Activated T-cell treated with anti-CD3 and anti-CD28 coated beads, Interleukin-2, amount 50 U/mL, for 1 hour (primary cell): ENCODE data around the gene AHSG.
"Not testable (repeated sequence)": the region's sequence is repeated elsewhere in the genome, so short reads cannot be mapped to it uniquely, and the experiment has no call there.

ENCODE experiments used
- DNase-seq: peaks from one replicate; pipeline ENCODE4 v3.0.0-alpha.2; 2020

Gene AHSG

DNA sequence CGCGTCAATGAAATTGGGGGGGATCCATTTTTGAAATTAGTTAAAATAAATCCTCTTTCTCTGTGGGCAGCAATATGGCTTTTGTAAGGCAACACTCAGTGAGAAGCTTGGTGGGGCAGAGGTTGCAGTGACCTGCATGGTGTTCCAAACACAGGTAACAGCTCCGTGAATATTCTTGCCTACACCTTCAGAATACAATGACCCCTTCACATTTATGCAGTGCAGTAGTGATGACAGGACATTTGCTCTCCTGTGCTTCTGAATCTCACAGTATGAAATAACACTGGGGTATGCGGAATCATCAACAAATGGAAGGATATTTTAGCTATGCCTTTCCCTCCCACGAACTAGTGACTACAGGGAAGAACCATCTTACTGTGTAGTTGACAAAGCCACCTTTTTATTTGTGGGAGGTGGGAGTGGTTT lies 6.9 kb downstream of the AHSG start:
- DNase-seq, result no peak

DNA sequence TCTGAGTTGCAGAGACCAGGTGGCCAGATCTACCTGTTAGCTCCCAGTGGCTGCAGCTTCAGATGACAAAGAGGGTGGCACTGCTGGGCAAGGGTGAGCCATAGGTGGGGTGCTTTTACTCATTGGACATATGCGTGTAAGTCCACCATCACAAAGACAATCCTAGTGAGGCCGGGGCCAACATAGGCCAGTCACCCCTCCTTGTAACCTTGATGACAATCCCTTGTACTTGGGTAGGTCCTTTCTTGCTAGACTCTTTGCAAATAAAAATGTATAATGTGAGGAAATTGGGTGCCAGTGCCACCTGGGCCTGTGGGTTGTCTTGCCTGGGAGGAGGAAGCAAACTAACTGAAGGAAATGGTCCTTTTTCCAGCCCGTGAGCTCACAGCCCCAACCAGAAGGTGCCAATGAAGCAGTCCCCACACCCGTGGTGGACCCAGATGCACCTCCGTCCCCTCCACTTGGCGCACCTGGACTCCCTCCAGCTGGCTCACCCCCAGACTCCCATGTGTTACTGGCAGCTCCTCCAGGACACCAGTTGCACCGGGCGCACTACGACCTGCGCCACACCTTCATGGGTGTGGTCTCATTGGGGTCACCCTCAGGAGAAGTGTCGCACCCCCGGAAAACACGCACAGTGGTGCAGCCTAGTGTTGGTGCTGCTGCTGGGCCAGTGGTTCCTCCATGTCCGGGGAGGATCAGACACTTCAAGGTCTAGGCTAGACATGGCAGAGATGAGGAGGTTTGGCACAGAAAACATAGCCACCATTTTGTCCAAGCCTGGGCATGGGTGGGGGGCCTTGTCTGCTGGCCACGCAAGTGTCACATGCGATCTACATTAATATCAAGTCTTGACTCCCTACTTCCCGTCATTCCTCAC lies 7.6 kb downstream of the AHSG start:
- no peak for DNase-seq

DNA sequence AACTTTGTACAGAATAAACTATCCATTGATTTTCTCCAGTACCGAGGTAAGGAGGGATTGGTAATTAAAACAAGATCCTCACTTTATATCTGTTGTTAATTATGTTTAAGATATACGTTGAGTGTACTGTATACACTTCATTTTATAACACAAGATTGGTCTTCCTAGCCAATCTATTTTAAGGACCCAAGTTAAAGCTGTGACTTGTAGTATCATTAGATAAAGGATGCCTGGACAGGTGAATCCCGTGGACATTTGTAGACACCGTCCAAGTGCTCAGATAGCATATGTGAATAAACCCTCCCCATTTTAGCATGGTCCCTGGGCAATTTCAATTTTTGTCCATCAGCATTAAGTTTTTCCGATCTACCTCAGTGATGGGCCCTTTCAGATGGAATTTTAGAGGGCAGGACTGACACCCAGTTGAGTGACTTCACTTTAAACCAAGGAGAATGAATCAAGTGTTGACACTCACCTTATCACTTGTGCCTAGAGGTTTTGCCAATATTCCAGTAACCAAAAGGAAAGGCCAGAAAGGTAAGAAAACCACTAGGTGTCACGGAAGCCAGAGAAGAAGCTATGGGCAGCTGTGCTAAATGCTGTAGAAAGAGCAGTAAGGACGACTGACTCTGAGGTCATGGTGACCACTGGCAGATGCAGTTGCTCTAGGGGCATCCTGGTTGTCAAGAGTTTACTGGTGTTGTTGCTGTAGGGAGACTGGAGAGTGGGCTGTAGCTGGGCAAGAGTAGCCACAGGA lies 9.2 kb downstream of the AHSG start:
- no peak for DNase-seq

DNA sequence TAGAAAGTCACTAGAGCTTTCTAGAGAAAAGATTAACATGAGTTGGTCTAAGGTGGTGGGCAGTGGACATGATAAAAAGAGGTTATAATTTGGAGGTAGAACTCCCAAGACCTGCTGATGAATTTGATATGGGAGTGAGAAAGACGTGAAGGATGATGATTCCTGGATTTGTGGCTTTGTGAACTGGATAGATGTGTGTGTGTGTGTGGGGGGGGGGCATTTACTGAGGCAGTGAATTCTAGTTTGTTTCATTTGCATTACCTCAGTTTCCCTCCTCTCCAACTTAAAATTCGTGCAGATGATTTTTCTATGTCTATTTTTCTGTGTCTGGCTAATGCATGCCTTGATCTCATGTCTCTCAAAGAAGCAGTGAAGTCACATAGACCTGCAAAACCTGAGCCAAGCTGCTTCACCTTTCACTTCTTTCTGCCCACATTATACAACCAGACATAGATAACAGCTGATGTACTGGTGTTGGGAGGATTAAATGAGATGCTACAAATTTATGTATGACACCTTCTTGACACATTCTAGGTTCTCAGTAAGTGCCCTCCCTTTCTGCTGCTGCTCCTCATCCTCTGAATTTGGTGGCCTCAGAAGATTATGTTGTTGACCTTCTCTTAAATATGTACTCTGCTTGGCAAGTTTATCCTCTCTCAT lies 9.9 kb downstream of the AHSG start:
- no peak for DNase-seq

DNA sequence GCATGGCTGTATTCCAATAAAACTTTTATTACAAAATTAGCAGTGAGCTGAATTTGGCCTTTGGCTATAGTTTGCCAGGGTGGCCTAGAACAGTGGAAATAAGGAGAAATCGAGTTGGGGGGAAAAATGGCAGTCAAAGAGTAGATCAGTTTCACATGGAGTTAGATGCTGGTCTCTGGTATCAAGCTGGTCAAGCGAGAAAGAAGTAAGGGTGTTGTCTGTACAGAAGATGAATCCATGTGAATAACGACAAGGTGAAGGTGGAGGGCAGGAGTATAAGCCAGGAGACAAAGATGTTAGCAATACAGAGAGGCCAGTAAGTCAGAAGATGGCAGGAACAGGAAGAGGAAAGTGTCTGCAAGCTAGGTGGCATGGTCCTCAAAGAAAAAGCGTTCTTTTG lies 11.7 kb downstream of the AHSG start:
- no peak for DNase-seq

DNA sequence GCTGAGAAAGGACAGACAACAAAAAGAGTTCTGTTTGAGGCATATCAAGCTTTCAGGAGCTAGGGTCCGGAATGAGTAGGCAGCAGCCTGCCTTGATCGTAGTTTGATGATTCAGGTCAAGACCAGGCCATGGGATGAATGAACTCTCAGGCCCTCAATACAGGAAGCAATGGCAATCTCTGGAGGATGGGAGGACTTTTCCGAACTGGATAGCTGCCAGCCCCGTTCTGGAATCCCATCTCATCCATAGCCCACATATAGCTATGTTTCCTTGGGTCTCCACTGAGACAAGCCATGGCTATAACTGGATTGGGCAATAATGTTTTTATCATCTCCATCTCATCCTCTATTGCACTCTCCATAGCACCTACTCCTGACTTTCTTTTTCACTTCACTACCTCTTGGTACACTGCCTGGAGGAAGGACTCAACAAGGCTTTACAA lies 12.8 kb downstream of the AHSG start:
- no peak for DNase-seq

DNA sequence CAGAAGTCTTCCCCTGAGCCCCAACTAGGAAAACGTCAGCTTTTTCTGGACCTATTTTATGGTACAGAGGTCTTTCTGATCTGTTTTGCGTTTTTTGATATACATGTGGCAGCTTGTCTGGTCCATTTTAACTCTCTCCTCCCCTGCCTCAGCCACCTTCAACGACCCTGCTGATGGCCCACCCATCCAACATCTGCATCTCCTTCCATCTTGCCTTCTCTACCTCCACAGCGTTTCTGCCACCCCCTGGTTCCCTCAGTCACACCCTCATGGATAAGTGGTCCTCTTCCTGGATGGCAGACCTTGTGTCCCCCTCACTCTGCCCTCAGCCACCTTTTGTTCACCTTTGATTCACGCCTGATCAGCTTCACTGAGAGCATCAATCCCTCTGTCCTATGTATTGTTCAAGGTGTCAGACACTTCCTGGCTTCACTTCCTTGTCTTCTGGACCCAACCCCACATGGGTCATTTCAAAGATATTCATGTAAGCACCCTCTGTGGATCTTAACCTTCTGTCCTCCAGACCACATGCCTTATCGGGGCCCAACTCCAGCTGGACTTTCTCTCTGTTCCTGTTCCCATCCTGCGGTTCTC lies 13.5 kb downstream of the AHSG start:
- DNase-seq, result no peak

DNA sequence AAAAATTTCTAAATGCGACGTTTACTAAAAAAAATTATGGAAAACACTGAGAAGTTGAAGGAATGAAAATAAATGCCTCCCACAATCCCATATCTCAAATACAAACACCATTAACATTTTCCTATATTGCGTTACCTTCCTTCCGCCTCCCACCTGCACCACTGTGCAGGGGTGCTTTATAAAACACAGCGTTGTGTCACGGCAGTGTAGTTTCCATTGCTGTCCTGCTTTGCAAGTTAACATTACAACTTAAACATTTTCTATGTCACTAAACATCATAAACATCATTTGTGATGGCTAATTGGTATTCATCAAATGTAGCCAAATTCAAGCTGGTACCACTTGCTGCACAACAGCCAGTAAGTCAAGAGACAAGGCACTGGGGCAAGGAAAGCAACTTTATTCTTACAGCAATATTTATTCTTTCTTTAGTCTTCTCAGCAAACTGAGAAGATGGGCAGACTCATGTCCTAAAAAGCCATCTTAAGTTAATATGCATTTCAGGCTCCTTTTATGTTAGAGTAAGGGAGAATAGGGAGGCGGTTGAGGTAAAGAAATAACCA lies 15.1 kb downstream of the AHSG start:
- DNase-seq, result no peak

DNA sequence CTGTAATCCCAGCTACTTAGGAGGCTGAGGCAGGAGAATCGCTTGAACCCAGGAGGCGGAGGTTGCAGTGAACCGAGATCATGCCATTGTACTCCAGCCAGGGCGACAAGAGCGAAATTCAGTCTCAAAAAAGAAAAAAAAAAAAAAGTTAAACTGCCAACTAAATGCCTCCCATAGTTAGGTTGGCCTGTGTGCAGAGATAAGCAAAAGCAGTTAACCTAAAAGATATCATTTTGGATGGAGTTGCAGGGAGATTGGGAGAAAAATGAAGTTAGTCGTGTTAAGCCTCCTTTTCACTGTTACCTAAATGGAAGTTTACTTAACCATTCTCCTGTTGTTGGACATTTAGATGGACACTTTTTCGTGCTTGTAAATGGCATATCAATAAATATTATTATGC lies 15.9 kb downstream of the AHSG start:
- no peak for DNase-seq

DNA sequence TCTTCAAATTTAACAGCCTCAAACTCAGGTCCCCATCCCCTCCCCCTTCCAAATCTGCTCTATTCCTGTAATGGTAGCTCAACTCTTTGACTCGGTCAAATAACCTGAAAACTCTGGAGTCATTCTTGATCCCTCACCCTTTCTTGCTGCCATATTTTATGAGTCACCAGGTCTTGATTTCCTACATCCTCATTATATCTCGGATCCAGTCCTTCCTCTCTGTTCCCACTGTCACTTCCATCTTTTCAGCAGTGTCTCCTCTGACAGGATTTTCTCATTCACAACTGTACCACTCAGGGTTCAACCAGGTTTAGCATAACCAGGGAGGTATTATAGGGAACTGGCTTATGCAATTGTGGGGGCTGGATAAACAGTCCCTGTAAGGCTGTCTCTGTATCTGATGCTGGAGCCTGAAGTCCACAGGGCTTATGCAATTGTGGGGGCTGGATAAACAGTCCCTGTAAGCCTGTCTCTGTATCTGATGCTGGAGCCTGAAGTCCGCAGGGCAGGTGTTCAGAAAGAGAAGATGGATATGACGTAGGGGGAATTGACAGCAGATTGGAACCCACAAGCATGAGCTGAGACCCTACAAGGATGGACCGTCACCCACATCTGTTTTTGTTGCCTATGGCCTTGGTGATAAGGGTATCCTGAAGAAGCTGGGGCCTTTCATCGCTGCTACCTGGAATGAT lies 18.2 kb downstream of the AHSG start:
- no peak for DNase-seq

DNA sequence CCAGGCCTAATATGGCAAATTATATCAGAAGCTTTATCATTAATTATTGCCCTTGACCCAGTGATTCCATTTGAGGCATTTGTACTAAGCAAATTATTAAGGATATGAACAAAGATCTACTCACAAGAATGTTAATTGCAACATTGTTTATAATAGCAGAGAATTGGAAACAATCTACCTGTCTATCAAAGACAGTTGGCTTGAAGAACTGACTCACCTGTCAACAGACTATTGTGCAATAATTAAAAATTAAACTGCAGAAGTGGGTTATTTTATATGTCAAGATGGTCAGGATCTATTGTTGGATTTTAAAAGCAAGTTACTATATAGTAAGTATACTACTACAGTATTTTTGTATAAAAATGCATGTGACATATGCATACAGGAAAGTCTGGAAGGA lies 20.6 kb downstream of the AHSG start:
- no peak for DNase-seq

DNA sequence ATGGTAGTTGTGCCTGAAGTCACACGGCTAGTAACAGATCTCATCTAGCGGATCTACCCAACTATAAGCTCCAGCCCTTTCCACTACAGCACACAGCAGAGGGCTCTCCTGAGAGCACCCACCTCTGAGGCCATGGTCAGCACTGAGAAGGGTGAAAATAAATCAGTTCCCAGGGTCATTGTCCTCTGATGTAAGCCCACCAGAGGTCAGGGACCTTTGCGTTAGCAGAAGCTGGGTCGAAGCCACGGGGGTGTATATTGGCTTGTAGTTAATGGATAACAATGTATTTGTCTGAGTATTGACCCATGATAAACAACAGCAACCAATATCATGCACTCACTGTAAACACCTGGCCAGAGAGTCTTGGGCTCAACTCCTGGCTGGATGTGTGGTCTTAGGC lies 21.3 kb downstream of the AHSG start:
- DNase-seq, result not testable (repeated sequence)

DNA sequence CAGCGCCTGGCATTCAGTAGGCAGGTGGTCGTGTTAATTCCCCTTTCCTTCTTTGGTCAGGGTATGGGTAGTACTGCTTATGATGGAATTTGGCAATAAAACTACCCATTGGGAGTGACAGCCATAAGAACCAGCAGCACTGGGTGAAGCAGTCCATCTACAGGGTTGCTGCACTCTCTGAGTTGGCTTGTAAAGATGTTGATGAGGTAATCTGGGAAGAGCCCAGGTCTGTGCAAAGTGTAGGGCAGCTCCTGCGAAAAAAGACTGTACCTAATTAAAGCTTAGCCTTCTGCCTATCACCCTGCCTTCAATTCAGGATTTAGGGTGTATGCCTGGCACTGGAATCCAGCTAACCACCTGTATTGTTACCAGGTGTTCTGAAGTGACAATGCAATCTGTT lies 22.7 kb downstream of the AHSG start:
- DNase-seq, result no peak

DNA sequence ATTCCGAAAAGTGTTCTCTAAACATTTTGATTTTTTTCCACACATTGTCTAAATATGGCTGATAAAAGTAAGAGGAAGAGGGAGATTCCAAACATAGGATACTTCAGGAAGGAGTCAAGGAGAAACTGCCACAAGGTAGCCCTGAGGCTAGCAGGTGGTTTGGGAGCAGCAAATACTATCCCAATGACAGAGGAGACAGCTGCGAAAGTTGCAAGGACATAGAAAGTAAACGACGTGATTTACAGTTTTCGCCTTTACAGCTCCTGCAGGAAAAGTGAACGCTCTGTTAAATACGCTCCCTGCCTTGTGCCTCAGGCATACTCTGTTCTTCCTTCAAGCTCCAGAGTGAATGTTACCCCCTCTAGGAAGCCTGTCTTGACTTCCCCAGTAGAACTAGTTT lies 23.7 kb downstream of the AHSG start:
- DNase-seq, result no peak

DNA sequence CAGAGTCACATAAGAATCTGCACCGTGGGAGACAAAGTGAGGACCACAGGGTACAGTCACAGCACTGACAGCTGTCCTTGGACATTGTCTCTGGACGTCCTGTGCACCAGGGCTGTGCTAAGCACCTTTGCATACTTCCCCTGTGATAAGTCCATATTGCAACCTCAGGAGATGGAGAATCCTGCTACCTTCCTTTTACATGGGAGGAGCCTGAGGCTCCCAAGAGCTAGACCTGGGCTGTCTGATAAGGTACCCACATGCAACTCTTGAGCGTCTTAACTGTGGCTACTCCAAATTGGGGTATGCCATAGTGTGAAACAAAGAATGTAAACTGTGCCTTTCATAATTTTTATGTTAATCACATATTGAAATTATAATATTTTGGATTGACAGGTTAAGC lies 24.8 kb downstream of the AHSG start:
- no peak for DNase-seq

DNA sequence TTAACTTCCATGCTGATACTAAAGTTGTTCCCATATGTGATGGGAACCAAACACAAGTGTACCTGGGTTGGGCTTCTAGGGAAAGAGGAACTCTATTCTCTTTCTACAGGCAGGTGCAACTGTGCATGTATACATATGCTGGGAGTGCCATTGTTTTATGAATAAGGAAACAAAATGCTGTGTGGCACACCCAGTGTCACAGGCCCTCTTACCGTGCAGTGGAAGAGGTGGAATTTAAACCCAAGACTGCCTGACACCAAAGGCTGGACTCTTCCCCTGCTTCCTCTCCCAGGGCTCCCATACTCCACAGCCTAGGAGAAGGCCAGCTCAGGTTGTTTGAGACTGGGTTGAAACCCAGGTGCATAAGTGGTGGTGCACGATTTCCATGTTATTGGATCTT lies 25.4 kb downstream of the AHSG start:
- DNase-seq, result no peak

DNA sequence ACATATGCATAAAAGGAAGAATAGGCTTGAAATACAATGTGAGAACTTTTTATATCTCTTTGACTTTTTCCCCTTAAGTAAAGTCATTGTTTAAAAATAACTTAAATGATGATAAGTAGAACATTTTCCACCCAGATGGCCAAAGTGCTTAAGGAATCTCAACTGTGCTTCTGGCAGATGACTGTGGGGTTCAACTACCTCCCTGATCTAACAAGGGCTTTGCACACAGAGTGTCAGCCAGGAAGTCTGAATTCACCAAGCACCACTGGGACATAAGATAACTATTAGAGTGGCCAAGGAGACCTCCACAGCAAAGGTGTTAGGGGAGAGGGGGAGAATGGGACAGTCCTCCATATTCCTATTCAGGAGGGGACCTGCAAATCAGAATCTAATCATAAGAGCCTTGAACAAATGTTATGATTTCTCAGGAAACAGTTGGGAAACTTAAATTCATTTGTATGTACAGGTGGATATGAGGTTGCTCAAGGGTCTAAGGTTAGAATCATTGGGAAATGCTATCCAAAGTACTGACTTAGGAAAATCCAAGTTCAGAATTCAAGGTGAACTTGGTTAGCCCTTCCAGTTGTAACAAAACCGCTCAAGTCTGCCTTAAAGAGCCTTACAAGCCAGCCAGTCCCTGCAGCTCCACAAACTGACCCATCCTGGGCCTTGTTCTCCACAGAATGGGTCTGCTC lies 27.1 kb downstream of the AHSG start, which contains the start of gene FETUB:
FETUB (plus strand) TSS at position 622 of the 695 bp plus-strand sequence; CDS start at position 684, 62 bp downstream.
- DNase-seq, result no peak

DNA sequence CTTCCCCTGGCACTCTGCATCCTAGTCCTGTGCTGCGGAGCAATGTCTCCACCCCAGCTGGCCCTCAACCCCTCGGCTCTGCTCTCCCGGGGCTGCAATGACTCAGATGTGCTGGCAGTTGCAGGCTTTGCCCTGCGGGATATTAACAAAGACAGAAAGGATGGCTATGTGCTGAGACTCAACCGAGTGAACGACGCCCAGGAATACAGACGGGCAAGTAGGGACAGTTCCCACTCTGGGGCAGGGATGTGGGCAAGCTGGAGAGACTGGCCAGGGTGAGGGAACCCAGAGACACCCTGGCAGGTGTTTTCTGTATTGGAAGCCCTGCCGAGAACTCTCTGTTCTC lies 27.6 kb downstream of the AHSG start:
- DNase-seq, result no peak

DNA sequence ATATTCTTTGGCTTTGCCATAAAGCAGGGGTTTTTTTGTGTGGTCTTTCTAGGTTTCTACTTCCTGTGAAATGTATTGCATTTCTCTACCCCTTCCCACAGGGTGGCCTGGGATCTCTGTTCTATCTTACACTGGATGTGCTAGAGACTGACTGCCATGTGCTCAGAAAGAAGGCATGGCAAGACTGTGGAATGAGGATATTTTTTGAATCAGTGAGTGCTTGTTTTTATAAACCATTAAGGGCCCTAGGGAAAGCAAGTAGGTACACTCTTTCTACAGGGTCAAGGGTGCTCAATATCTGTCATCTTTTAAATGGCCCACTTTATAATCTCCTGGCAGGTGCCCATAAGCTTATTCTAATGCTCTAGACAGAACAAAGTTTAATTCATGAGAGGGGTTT lies 28.1 kb downstream of the AHSG start:
- DNase-seq, result no peak

DNA sequence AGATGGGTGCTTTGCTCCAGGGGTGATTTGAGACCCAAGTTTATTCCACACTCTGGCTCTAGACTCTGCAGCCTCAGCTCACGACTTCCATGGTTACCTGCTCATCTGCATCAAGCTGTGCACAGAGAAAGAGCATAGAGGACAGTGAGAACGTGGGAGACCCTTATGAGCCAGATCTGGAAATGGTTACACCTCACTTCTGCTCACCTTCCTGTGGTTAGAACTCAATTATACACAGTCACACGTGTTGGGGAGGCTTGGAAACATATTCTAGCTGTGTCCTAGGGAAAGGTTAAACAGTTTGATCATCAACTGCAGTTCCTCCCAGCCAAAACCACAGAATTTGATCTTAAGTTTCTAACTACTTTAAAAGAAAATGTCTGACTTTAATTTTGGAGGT lies 29.2 kb downstream of the AHSG start:
- DNase-seq, result no peak

DNA sequence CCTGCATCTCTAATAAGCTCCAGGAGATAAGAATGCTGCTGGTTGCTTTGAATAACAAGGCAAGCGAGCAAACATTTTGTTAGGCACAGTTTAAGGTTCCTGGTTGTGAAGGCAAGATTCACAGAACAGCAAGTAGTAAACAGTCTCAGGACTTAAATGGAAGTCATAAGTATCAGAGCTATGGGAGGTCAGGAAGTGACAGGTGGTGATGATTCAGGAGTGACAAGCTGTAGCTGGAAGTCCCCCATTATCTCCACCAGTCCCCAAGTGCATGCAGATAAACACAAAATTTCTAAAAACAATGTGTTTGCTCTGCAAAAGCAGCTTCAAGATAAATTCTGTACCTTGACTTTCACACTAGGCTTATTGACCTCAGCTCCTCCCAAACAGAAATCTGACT lies 30.6 kb downstream of the AHSG start:
- DNase-seq, result no peak

DNA sequence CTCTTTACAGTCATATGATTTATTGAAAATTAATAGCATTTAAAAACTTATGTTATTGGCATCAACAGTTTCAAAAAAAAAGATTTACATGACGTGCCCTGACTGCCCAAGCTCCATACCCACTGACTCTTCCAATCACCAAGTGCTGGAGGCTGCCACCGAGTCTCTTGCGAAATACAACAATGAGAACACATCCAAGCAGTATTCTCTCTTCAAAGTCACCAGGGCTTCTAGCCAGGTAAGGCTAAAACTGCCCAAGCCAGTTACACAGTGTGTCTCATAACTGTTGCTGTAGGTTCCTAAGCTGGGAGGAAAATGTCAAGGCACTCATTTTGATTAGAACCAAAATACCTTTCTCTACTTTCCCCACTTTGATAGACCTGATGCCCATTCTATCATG lies 31.8 kb downstream of the AHSG start:
- no peak for DNase-seq
